Measurements from ENCODE around the gene DUSP11.
A peak's percentile ranks its signal among the peaks of the same experiment; 100 is the strongest.
"Not testable (repeated sequence)": the region's sequence is repeated elsewhere in the genome, so short reads cannot be mapped to it uniquely, and the experiment has no call there.

DUSP11 gene

DNA sequence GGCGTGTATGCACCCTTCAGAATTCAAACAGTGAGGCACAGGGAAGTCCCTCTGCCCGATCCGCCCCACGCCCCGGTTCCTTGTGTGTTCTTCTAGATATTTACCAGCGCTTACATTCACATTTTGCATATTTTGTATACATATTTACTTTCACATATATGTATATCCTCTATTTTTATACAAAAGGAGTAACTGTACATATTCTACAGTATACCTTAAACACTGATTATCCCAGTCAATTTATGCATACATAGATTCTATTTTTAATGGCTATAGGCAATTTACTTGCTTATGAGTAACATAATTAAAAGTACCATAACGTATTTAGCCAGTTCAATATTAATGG, 307 bp upstream of the DUSP11 start:
- TF ChIP-seq, protein P1, sequence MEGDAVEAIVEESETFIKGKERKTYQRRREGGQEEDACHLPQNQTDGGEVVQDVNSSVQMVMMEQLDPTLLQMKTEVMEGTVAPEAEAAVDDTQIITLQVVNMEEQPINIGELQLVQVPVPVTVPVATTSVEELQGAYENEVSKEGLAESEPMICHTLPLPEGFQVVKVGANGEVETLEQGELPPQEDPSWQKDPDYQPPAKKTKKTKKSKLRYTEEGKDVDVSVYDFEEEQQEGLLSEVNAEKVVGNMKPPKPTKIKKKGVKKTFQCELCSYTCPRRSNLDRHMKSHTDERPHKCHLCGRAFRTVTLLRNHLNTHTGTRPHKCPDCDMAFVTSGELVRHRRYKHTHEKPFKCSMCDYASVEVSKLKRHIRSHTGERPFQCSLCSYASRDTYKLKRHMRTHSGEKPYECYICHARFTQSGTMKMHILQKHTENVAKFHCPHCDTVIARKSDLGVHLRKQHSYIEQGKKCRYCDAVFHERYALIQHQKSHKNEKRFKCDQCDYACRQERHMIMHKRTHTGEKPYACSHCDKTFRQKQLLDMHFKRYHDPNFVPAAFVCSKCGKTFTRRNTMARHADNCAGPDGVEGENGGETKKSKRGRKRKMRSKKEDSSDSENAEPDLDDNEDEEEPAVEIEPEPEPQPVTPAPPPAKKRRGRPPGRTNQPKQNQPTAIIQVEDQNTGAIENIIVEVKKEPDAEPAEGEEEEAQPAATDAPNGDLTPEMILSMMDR (IDR thresholded peaks at IDR 0.05; ENCODE audit: low read depth, low read length, poor library complexity, severe bottlenecking): no peak
- no peak for TF ChIP-seq EZH2phosphoT487 (IDR thresholded peaks at IDR 0.05; ENCODE audit: borderline replicate concordance, low read length)
- Histone ChIP-seq H3K4me1 (ENCODE audit: control insufficient read depth, low read length) (peaks cover 20% of the 10 kb centered on the region), H4K20me1 (ENCODE audit: control insufficient read depth, insufficient read depth, low read depth, low read length) (no peaks in the 10 kb centered on the region), H3K9me3 (ENCODE audit: control insufficient read depth, insufficient read depth, low read length) (no peaks in the 10 kb centered on the region), H3K4me2 (ENCODE audit: low read length) (peak overlapping the region; percentile 53), H3K27ac (ENCODE audit: low read depth, low read length) (no peak overlapping the region), H3K27me3 (ENCODE audit: control insufficient read depth, low read length) (peaks cover 7% of the 10 kb centered on the region), H3K9me2 (replicated peaks; ENCODE audit: control insufficient read depth, low read length) (no peaks in the 10 kb centered on the region), H3F3A (ENCODE audit: control insufficient read depth, insufficient read depth) (no peaks in the 10 kb centered on the region), H3K79me2 (ENCODE audit: control insufficient read depth, low read length) (peaks cover 33% of the 10 kb centered on the region), H3K4me3 (ENCODE audit: low read length) (peak overlapping the region; percentile 76), H3K36me3 (ENCODE audit: control insufficient read depth, low read length) (peaks cover 21% of the 10 kb centered on the region)

DNA sequence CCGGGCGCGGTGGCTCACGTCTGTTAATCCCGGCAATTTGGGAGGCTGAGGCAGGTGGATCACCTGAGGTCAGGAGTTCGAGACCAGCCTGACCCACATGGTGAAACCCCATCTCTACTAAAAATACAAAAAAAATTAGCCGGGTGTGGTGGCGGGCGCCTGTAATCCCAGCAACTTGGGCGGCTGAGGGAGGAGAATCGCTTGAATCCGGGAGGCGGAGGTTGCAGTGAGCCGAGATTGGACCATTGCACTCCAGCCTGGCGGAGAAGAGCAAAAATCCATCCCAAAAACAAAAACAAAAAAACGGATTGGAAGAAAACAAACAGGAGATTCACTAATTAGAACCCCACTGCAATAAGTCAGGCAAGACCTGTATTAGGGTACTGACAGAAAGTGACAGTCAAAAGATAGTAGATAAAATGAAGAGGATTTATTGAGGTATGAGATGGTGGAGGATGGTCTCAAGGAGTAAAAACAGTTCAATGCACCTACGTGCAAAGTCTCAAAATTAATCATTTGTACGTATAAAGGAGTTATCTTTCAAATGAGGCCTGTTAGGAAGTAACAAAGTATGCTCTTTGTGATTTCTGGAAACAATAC, 936 bp downstream of the DUSP11 start:
- not testable (repeated sequence) for H3K27ac ChIP-seq (ENCODE audit: low read depth, low read length); H3F3A ChIP-seq (ENCODE audit: control insufficient read depth, insufficient read depth); H4K20me1 ChIP-seq (ENCODE audit: control insufficient read depth, insufficient read depth, low read depth, low read length); H3K9me3 ChIP-seq (ENCODE audit: control insufficient read depth, insufficient read depth, low read length); H3K27me3 ChIP-seq (ENCODE audit: control insufficient read depth, low read length); H3K9me2 ChIP-seq (replicated peaks; ENCODE audit: control insufficient read depth, low read length)
- peak overlapping the region; percentile 76 for H3K4me3 ChIP-seq (ENCODE audit: low read length)
- H3K4me1 ChIP-seq (ENCODE audit: control insufficient read depth, low read length): peaks cover 20% of the 10 kb centered on the region
- peaks cover 33% of the 10 kb centered on the region for H3K79me2 ChIP-seq (ENCODE audit: control insufficient read depth, low read length)
- peak overlapping the region; percentile 53 for H3K4me2 ChIP-seq (ENCODE audit: low read length)
- peaks cover 32% of the 10 kb centered on the region for H3K36me3 ChIP-seq (ENCODE audit: control insufficient read depth, low read length)

DNA sequence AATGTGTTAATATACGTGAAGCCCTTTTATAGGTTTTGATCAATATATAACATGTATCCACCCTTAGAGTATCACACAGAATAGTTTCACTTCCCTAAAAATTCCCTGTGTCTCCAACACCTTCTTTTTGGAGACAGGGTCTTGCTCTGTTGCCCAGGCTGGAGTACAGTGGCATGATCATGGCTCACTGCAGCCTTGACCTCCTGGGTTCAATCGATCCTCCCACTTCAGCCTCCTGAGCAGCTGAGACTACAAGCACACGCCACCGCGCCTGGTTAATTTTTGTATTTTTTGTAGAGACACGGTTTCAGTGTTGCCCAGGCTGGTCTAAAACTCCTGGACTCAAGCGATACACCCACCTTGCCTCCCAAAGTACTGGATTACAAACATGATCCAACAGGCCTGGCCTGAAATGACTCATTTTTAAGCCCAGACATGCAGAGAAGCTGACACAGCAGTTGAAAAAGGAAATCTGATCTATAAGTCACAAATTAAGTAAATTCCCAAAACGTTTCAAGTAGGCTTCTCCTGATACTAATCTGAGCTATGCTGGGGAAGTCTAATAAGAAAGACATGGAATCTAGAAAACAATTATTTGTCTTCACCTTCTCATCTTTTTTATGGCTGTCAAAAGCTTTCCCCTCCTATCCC, 2.9 kb downstream of the DUSP11 start:
- H3K9me3 ChIP-seq (ENCODE audit: control insufficient read depth, insufficient read depth, low read length): no peaks in the 10 kb centered on the region
- peaks cover 47% of the 10 kb centered on the region for H3K36me3 ChIP-seq (ENCODE audit: control insufficient read depth, low read length)
- H3K4me1 ChIP-seq (ENCODE audit: control insufficient read depth, low read length): peaks cover 20% of the 10 kb centered on the region
- no peaks in the 10 kb centered on the region for H3K9me2 ChIP-seq (replicated peaks; ENCODE audit: control insufficient read depth, low read length)
- no peak for TF ChIP-seq EZH2phosphoT487 (IDR thresholded peaks at IDR 0.05; ENCODE audit: borderline replicate concordance, low read length)
- TF ChIP-seq, protein P1 (IDR thresholded peaks at IDR 0.05; ENCODE audit: low read depth, low read length, poor library complexity, severe bottlenecking): no peak
- no peaks in the 10 kb centered on the region for H3F3A ChIP-seq (ENCODE audit: control insufficient read depth, insufficient read depth)
- H3K79me2 ChIP-seq (ENCODE audit: control insufficient read depth, low read length): peaks cover 33% of the 10 kb centered on the region
- no peak overlapping the region for H3K4me3 ChIP-seq (ENCODE audit: low read length)
- H3K27me3 ChIP-seq (ENCODE audit: control insufficient read depth, low read length): no peaks in the 10 kb centered on the region
- no peaks in the 10 kb centered on the region for H4K20me1 ChIP-seq (ENCODE audit: control insufficient read depth, insufficient read depth, low read depth, low read length)
- no peak overlapping the region for H3K4me2 ChIP-seq (ENCODE audit: low read length)
- no peak overlapping the region for H3K27ac ChIP-seq (ENCODE audit: low read depth, low read length)

DNA sequence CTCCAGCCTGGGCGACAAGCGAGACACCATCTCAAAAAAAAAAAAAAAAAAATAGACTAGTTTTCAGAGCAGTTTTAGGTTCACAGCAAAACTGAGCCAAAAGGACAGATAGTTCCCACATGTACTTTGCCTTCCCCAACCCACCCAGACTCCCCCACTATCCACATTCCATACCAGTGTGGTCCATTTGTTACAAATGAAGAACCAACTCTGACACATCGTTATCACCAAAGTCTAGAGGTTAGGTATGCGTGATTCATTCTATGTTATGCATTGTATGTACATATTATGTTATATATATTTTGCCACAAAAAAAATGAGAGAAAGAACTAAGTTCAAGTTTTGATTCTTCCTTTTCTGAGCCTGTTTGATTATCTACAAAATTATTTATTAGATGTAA, 3.5 kb downstream of the DUSP11 start:
- H3K9me3 ChIP-seq (ENCODE audit: control insufficient read depth, insufficient read depth, low read length): no peaks in the 10 kb centered on the region
- H3F3A ChIP-seq (ENCODE audit: control insufficient read depth, insufficient read depth): no peaks in the 10 kb centered on the region
- H3K27me3 ChIP-seq (ENCODE audit: control insufficient read depth, low read length): no peaks in the 10 kb centered on the region
- H3K9me2 ChIP-seq (replicated peaks; ENCODE audit: control insufficient read depth, low read length): no peaks in the 10 kb centered on the region
- no peaks in the 10 kb centered on the region for H4K20me1 ChIP-seq (ENCODE audit: control insufficient read depth, insufficient read depth, low read depth, low read length)
- no peak overlapping the region for H3K4me3 ChIP-seq (ENCODE audit: low read length)
- peaks cover 48% of the 10 kb centered on the region for H3K36me3 ChIP-seq (ENCODE audit: control insufficient read depth, low read length)
- peaks cover 33% of the 10 kb centered on the region for H3K79me2 ChIP-seq (ENCODE audit: control insufficient read depth, low read length)
- TF ChIP-seq, protein P1 (IDR thresholded peaks at IDR 0.05; ENCODE audit: low read depth, low read length, poor library complexity, severe bottlenecking): no peak
- no peak overlapping the region for H3K27ac ChIP-seq (ENCODE audit: low read depth, low read length)
- H3K4me2 ChIP-seq (ENCODE audit: low read length): no peak overlapping the region
- H3K4me1 ChIP-seq (ENCODE audit: control insufficient read depth, low read length): peaks cover 20% of the 10 kb centered on the region

Measured in DOHH2 (cell line).